Measurements from ENCODE around the gene MMP17.

Gene MMP17

GRCh38 chr12:131856366-131857097 lies 28.3 kb downstream of the MMP17 start:
- peaks cover 0 to 60% of the 10 kb centered on the region in 2 donors for H3K27me3 ChIP-seq
- intact Hi-C loops (cut with DNase I; ENCODE audit: low total_unique reads), result no loop called here
- H3K4me1 ChIP-seq, result no peaks in the 10 kb centered on the region
- TF ChIP-seq CTCF (IDR thresholded peaks at IDR 0.05), result no peak
- H3K9me3 ChIP-seq, result no peaks in the 10 kb centered on the region
- no peak overlapping the region for H3K27ac ChIP-seq
- no peak for DNase-seq
- no peak overlapping the region for H3K4me3 ChIP-seq
- no peaks in the 10 kb centered on the region for H3K36me3 ChIP-seq

- H3K4me1 ChIP-seq, result no peaks in the 10 kb centered on the region
- H3K36me3 ChIP-seq, result no peaks in the 10 kb centered on the region
- no peak overlapping the region for H3K27ac ChIP-seq
- TF ChIP-seq CTCF (IDR thresholded peaks at IDR 0.05), result no peak
- no peaks in the 10 kb centered on the region for H3K9me3 ChIP-seq
- no peak for DNase-seq
- intact Hi-C loops (cut with DNase I; ENCODE audit: low total_unique reads), result no loop called here
- H3K4me3 ChIP-seq, result no peak overlapping the region
- peaks cover 0 to 55% of the 10 kb centered on the region in 2 donors for H3K27me3 ChIP-seq
These were observed 30.0 kb downstream of the MMP17 start for GRCh38 chr12:131857908-131858850.

- H3K36me3 ChIP-seq, result no peaks in the 10 kb centered on the region
- H3K9me3 ChIP-seq, result no peaks in the 10 kb centered on the region
- H3K27me3 ChIP-seq, result peaks cover 0 to 42% of the 10 kb centered on the region in 2 donors
- DNase-seq, result peak in 1 of 2 donors; percentile 35
- no peak overlapping the region for H3K27ac ChIP-seq
- intact Hi-C loops (cut with DNase I; ENCODE audit: low total_unique reads), result no loop called here
- H3K4me1 ChIP-seq, result no peaks in the 10 kb centered on the region
- H3K4me3 ChIP-seq, result no peak overlapping the region
- TF ChIP-seq CTCF (IDR thresholded peaks at IDR 0.05), result no peak
These were observed 32.5 kb downstream of the MMP17 start for GRCh38 chr12:131860472-131861260.

GRCh38 chr12:131861261-131862083 lies 33.3 kb downstream of the MMP17 start:
- H3K27ac ChIP-seq, result no peak overlapping the region
- no peak for DNase-seq
- no peaks in the 10 kb centered on the region for H3K9me3 ChIP-seq
- H3K4me1 ChIP-seq, result no peaks in the 10 kb centered on the region
- no peak overlapping the region for H3K4me3 ChIP-seq
- H3K27me3 ChIP-seq, result peaks cover 0 to 34% of the 10 kb centered on the region in 2 donors
- H3K36me3 ChIP-seq, result no peaks in the 10 kb centered on the region
- intact Hi-C loops (cut with DNase I; ENCODE audit: low total_unique reads), result no loop called here
- TF ChIP-seq CTCF (IDR thresholded peaks at IDR 0.05), result no peak

- intact Hi-C loops (cut with DNase I; ENCODE audit: low total_unique reads), result no loop called here
- Histone ChIP-seq H3K27ac (no peak overlapping the region), H3K9me3 (no peaks in the 10 kb centered on the region), H3K4me1 (no peaks in the 10 kb centered on the region), H3K27me3 (peaks cover 0 to 28% of the 10 kb centered on the region in 2 donors), H3K36me3 (no peaks in the 10 kb centered on the region), H3K4me3 (no peak overlapping the region)
- no peak for TF ChIP-seq CTCF (IDR thresholded peaks at IDR 0.05)
- no peak for DNase-seq
These were observed 33.9 kb downstream of the MMP17 start for GRCh38 chr12:131862084-131862441.
